GM18519 (cell line): ENCODE data around the gene PARD6G.
"Not testable (repeated sequence)": the region's sequence is repeated elsewhere in the genome, so short reads cannot be mapped to it uniquely, and the experiment has no call there.

Source experiments
- ATAC-seq: cut with Tn5 transposase; IDR thresholded peaks from one replicate; pipeline ENCODE4 v1.9.1; 2021; ENCODE audit warnings: mild to moderate bottlenecking, moderate library complexity; ENCODE audit not compliant: unreplicated experiment, low FRiP score

Gene PARD6G, protein sequence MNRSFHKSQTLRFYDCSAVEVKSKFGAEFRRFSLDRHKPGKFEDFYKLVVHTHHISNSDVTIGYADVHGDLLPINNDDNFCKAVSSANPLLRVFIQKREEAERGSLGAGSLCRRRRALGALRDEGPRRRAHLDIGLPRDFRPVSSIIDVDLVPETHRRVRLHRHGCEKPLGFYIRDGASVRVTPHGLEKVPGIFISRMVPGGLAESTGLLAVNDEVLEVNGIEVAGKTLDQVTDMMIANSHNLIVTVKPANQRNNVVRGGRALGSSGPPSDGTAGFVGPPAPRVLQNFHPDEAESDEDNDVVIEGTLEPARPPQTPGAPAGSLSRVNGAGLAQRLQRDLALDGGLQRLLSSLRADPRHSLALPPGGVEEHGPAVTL

DNA sequence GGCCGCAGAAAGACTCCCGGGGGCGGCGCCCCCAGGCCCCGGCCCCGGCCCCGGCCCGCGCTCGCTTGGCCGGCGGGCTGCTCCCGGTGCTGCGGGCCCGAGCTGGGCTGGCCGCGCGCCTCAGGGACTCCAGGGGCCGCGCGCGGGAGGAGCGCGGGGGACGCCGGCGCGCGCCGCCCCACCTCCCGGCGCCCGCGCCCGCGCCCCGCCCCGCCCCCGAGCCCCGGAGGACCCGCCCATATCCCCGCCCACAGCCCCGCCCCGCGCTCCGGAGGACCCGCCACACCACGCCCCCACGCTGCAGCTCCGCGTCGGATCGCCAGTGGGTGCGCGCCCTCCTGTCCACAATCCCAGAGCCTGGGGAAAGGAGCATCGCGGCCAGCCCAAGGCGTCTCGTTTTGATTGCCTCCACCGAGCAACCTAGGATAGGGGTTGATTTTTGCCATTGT is at the start of gene PARD6G:
PARD6G (minus strand) TSS at position 122 of the 449 bp plus-strand sequence. CDS start 166 bp downstream, outside the sequence.
- ATAC-seq, result no peak

DNA sequence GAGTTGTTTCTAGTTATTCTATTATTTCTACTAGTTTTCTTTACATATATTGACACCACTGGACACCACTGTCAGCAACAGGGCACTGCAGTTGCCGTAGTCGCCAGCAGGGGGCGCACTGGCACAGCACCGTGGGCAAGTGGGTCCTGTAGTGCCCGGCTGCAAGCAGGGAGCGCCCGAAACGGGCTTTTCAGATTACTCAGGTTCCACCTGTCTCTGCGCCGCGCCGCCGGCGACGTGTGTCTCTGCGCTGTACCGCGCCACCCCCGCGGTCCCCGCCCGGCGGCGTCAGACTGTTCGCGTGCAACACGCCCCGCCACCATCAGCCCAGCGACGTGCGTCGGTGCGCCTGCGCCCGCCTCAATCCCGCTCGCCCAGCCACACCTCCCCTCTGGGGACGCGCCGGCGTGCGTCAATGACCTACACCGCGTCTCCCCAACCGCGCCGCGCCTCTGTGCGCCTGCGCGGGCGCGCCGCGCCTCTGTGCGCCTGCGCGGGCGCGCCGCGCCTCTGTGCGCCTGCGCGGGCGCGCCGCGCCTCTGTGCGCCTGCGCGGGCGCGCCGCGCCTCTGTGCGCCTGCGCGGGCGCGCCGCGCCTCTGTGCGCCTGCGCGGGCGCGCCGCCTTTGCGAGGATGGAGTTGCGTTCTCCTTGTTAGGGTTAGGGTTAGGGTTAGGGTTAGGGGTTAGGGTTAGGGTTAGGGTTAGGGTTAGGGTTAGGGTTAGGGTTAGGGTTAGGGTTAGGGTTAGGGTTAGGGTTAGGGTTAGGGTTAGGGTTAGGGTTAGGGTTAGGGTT is 15.1 kb upstream of the PARD6G start:
- not testable (repeated sequence) for ATAC-seq

DNA sequence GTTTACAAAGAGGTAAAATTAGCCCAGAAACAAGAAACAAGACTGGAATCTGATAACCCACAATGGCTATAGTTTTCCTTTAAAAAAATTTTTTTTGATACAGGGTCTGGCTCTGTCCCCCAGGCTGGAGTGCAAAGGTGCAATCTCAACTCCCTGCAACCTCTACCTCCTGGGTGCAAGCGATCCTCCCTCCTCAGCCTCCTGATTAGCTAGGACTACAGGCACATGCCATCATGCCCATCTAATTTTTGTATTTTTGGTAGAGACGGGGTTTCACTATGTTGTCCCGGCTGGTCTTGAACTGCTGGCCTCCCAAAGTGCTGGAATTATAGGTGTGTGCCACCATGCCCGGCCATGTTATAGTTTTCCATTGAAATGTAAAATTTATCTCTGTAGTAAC is 12.3 kb upstream of the PARD6G start:
- no peak for ATAC-seq

DNA sequence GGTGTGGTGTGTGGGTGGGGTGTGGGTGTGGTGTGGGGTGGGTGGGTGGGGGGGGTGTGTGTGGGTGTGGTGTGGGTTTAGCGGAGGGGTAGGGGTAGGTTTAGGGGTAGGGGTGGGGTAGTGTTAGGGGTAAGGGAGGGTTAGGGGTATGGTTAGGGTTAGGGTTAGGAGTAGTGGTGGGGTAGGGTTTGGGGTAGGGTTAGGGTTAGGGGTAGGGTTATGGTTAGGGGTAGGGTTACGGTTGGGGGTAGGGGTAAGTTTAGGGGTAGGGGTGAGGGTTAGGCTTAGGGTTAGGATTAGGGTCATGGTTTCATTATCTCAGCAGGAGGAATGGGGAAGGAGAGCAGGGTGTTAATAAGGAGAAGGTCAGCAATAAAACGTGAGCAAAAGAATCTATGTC is 11.3 kb upstream of the PARD6G start:
- ATAC-seq, result no peak

DNA sequence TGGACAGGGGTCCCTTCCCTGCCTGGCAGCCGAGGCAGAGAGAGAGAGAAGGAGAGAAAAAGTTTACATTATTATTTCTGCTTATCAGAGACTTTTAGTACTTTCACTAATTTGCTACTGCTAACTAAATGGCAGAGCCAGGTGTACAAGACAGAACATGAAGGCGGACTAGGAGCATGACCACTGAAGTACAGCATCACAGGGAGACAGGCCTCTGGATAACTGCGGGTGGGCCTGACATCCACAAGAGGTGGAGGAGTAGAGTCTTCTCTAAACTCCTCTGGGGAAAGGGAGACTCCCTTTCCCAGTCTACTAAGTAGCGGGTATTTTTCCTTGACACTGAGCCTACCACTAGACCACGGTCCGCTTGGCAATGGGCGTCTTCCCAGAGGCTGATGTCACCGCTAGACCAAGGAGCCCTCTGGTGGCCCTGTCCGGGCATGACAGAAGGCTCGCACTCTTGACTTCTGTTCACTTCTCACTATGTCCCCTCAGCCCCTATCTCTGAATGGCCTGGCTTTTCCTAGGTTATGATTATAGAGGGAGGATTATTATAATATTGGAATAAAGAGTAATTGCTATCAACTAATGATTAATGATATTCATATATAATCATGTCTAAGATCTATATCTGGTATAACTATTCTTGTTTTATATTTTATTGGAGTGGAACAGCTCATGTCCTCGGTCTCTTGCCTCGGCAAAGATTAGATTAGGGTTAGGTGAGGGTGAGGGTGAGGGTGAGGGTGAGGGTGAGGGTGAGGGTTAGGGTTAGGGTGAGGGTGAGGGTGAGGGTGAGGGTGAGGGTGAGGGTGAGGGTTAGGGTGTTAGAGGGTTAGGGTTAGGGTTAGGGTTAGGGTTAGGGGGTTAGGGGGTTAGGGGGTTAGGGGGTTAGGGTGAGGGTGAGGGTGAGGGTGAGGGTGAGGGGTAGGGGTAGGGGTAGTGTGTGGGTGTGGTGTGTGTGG is 10.5 kb upstream of the PARD6G start:
- ATAC-seq, result not testable (repeated sequence)

DNA sequence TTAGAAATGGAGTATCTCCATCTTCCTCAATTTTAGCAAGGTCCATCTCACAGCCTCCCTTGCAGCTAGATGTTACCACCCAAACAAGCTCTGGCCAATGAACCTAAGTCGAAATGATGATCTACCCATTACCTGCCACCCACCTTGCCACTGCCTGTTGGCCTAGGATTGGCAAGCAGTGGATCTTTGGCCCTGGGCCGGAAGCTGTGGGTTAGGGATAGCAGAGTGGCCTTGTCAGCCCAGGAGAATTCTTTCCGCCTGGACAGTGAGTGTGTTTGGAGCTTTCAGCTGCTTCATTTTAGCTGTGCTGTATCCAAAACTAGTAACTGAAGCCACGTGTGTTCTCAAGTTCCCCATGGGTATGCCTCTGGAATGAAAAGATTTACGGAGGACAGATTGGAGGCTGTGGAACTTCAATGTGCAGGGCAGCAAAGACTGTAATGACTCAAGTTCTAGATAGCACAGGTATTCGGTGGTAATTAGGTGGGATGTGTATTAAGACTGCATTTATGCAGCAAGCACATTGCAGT is 7.7 kb upstream of the PARD6G start:
- ATAC-seq, result no peak

DNA sequence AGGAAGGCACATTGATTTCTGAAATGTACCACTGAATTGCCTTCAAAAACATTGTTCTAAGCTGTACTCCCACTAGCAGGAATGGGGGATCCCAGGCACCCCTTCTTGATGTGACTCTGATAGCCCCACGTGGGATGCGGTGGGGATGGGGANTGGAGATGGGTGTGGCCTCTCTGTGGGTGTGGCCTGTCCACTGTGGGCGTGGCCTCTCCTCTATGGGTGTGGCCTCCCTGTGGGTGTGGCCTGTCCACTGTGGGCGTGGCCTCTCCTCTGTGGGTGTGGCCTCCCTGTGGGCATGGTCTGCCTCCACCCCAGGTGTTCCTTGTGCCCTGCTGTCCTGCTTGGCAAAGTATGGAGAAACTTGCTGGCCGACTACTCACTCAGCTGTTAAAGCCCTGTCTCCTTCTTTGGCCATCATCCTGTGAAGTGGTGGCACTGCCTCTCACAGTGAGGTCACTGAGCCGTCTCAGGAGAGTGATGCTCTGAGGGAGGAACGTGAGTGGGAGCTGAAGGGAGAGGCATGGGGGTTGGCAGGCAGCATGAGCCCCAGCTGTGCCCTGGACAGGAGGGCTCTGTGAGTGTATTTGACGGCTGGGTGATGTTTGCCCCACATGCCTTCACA is 6.7 kb upstream of the PARD6G start:
- no peak for ATAC-seq

DNA sequence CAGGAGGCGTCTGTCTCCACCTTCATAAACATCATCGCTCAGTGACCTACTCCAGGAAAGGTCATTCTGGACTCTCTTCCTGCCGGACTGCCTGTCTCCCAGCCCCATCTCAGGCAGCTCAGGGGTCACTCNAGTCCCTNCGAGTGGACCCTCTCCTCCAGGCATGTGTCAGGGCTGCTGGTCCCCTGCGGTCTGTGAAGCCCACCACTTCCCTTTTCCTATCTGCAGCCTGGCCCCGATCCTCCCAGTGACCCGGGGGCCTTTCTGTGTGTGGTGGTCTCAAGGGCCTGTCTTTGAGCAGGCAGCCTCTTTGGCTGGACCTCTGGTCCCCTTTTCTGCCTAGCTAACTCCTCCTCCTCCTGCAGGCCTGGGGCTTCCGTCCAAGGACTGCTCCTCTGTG is 5.9 kb upstream of the PARD6G start:
- no peak for ATAC-seq

DNA sequence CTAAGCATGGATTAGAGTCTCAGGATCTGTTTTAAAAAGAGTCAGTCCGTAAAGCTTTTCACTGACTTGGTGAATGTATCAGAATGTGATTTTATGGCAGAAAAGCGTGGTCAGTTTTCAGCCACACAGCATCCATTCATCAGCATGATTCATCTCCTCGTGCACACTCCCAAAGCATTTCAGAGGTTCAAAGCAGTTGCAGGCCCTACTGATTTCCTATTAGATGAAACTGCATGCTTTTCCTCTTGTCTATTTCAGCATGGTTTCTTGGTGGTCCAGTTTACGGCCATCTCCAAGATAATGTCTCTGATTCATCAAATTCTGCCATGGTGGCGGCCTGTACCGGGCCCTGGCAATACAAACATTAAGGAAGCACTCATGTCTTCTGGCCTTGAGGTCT is 4.8 kb upstream of the PARD6G start:
- no peak for ATAC-seq

DNA sequence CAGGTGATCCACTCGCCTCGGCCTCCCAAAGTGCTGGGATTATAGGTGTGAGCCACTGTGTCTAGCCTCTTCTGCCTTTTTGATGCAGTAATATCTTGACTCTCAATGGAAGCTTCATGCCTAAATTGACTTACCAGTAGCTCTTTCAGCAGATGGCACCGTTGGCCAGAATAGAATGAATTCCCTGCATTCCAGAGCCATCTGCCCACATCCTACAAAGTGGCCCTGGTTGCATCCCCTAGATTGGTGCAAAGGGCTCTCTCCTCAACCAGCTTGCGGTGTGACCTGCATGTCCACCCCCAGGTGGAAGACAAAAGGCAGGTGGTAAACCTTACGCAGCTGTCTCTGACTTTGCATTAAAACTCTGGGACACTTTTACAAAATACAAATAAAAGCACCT is 4.4 kb upstream of the PARD6G start:
- no peak for ATAC-seq

DNA sequence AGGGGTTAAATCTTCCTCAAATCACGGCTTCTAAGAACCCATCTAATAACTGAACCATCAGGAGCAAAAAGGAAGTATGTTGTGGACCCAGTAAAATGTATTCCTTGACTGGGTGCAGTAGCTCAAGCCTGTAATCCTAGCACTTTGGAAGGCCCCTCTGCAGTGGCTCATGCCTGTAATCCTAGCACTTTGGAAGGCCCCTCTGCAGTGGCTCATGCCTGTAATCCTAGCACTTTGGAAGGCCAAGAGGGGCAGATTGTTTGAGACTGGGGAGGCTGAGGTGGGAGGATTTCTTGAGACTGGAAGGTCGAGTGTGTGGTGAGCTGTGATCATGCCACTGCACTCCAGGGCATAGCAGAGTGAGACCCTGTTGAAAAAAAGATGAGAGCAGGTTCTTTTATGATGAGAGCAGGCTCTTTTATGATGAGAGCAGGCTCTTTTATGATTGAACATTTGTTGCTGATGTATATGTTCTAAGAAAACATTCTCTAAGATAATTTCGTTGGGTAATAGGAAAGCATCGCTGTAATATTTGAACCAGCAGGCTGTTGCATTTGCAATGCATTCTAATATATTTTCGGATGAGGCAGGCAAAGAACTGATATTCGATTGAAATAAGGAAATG is 3.5 kb upstream of the PARD6G start:
- no peak for ATAC-seq

DNA sequence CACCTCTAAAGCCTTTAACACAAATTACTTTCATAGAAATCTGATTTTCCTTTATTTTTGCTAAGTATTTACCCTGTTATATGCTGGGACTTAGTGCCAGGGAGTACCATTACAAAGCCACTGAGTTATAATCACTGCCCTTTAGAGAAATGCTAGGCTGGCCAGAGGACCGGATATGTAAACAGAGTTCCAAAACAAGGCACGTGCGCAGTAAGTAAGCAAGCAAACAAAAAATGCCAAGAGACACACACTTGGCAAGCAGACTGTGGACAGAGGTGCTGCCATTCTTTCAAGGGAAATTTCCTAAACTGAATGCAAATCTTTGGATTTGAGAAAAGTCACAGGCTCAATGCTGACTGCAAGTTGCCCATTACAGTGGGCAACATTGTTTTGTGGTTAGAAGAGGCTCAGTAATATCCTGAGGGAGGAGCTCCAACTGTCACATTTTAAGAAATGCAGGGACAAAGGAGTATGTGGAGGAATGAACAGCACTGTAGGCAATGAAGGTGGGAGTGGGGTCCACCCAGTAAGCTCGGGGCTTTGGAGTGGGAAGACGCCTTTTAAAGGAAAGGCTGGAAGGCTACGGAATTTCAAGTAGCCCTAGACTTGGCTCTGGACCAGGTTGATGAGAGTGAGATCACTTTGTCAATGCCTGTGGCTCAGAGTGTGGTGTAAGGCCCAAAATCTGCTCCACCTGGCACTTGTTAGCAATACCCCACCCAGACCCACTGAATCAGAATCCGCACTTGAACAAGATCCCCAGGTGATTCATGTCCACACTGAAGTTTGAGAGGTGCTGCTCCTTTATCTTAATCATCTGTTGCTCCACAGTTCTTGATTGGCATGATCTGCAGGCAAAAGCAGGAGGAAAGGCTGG is 2.1 kb upstream of the PARD6G start:
- ATAC-seq, result no peak

DNA sequence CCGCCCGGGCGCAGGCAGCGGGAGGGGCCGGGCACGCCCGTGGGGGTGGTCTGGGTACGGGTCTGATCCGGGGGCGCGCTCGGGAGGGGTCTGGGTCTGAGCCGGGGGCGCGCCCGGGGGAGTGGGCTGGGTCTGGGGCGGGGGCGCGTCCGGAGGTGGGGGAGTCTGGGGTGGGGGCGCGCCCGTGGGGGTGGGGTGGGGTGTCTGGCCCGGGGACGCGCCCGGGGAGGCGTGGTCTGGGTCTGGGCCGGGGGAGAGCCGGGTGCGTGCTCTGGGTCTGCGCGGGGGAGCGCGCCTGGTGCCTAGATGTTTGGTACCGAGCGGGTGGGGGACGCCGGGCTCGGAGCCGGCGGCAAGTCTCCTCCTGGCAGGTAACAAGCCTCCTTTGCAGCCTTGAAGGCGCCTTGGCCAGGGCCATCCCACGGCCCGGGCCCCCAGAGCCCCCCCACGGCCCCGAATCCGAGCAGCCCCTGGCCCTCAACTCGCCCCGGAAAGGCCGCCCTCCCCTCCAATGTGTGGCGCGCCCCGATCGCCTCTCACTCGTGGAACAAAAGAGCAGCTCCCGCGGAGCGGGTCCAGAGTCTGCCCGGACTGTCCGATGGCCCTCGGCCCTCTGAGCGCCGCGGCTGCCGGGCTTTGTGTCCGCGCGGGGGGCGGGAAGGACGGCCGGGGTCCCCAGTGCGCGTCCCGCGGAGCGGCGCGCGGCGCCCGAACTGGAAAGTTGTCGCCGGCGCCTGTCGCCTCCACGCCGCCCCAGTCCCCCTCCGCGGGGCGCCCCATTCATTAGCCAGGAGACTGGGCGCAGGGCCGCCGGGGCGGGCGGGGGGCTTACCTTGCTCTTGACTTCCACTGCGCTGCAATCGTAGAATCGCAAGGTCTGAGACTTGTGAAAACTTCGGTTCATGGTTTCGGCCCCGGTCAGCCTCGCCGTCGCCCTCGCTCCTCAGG is 595 bp downstream of the PARD6G start:
- no peak for ATAC-seq

DNA sequence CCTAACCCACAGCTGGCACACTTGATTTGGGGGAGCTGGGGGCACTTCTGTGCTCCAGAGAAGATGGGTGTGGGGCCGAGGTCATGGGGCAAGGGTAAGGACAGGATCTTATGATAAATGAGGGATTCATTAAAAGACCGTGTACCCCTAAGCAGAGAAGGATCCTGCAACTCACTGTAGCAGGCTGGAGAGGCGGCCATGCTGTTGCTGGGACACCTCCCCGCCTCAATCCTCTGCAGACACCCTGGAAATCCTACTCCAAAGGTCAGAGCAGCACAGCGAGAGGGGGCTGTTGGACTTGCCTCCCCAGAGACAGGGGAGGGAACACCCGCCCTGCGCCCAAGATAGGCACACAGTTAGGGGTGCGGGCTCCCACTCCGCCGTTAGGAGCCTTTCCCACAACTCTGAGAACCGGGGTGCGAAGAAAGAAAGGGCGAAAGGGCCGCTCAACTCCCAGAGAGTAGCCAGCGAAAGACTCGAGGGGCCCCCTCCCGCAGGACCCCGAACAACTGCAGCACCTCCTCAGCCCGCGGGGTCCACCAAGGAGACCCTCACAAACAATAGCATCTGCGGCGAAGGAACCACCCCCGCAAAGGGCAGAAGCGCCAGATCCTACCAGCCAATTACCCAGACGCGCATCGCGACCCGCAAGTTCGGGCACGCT is 1.4 kb downstream of the PARD6G start:
- no peak for ATAC-seq

DNA sequence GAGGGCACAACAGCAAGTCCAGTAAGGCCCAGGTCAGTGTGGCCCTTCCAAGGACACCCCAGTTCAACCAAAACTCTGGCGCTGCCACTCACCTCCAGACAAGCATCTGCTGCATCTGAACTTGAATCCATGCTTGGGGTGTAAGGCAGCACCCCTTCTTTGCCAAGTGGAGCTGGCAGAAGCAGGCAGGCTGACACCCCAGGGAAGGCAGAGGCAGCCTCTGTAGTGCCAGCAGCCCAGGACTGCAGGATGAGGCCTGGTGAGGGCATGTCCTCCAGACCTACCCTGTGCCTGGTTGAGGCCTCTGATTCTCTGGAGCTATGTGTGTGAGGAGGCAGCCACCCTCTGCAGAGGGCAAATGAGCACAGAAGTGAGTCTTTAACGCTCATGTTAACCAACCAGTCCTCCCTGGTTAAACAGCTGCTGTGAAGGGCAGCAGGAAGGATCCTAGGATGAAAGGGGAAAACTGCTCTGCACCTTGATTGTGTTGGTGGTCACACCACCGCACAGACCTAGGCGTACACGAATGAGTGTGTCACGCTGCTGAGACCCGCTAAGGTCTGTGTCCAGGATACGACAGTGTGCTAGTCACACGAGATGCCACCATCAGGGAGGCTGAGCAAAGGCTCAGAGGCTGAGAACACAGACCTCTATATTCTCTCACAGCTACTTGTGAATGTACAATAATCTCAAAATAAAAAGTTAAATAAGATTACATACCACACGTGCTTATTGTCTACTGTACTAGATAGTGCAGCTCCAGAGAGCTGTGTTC is 2.2 kb downstream of the PARD6G start:
- ATAC-seq, result no peak

DNA sequence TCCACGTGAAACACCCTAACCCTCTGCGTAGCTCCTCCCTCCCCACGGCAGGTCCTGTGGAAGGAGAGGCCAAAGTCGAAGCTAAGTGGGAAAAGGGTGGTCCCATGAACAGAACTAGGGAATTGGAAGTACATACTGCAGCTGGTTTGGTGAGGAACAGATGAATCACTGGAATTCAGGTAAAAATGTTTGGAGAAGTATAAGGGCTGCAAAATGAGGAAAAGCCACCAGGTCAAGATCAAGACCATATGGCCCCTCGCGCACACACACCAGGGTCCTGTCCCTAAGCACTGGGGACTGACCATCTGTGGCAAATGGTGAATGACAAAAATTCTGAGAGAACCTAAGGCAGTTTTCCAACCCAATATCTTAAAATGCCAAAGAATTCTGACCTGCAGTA is 3.1 kb downstream of the PARD6G start:
- no peak for ATAC-seq
